ENCODE measurements around the gene GALR2.

GALR2 gene

GRCh38 chr17:76122431-76123190 is 48.0 kb downstream of the GALR2 start:
- DNase-seq = no peak
- in situ Hi-C loops (cut with MboI; ENCODE audit: low pct_unique_long_range_greater_than_20kb, low sequenced_read_pairs) = loop anchor here (10.0 kb wide), 1 partner anchor 152 kb away; no protein-coding TSS in a partner anchor

DNA sequence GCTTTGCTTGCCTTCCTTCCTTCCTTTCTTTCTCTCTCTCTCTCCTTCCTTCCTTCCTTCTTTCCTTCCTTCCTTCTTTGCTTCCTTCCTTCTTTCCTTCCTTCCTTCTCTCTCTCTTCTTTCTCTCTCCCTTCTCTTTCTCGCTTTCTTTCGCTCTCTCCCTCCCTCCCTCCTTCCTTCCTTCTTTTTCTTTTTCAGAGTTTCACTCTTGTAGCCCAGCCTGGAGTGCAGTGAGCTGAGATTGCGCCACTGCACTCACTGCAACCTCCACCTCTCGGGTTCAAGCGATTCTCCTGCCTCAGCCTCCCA is 48.6 kb downstream of the GALR2 start:
- in situ Hi-C loops (cut with MboI; ENCODE audit: low pct_unique_long_range_greater_than_20kb, low sequenced_read_pairs) = loop anchor here (10.0 kb wide), 1 partner anchor 152 kb away; no protein-coding TSS in a partner anchor
- no peak for DNase-seq

- no peak for DNase-seq
- in situ Hi-C loops (cut with MboI; ENCODE audit: low pct_unique_long_range_greater_than_20kb, low sequenced_read_pairs) = loop anchor here (10.0 kb wide), 1 partner anchor 151 kb away; no protein-coding TSS in a partner anchor
These were observed 49.4 kb downstream of the GALR2 start for GRCh38 chr17:76123749-76124581.

DNA sequence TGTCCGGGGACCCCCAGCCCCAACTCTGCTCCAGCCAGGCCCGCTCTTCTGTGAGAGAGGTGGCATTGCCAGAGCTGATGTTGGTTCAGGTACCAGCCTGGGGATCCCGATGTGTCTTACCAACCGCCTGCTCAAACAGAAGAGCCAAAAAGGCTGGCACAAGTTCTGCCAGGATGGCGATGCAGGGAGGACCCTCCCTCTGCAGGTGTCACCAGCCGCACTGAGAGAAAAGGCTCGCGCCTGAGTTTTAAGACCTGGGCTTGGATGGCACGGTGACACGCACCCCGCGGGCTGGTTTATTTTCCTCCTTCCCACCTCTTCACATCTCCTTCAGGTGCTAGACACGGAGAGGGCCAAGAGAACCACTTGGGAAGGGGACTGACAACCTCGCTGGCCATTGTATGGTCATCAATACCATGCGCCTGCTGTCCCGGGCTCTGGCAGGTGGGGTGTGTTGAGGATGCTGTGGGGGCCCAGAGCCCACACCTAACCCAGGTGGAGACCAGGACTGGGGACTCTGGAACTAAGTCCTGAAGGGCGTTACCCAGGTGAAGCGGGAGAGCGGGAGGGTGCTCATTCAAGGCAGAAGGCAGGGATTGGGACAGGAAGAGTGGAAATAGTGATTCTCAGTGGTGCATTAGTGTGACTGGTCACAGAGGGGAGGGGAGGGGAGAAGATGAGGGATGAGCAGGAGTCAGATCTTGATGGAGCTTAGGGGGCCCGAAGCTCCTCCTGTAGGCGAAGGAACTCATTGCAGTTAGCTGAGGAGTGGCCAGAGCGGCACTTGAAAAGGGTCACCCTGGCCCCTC is 50.2 kb downstream of the GALR2 start:
- peak; percentile 28 for DNase-seq
- in situ Hi-C loops (cut with MboI; ENCODE audit: low pct_unique_long_range_greater_than_20kb, low sequenced_read_pairs) = loop anchor here (10.0 kb wide), 1 partner anchor 150 kb away; no protein-coding TSS in a partner anchor

GRCh38 chr17:76125391-76125675 is 50.8 kb downstream of the GALR2 start:
- DNase-seq = no peak
- in situ Hi-C loops (cut with MboI; ENCODE audit: low pct_unique_long_range_greater_than_20kb, low sequenced_read_pairs) = loop anchor here (10.0 kb wide), 1 partner anchor 149 kb away; no protein-coding TSS in a partner anchor

GRCh38 chr17:76125922-76126321 is 51.3 kb downstream of the GALR2 start:
- no peak for DNase-seq
- in situ Hi-C loops (cut with MboI; ENCODE audit: low pct_unique_long_range_greater_than_20kb, low sequenced_read_pairs) = loop anchor here (10.0 kb wide), 1 partner anchor 149 kb away; no protein-coding TSS in a partner anchor
